Activated CD8-positive, alpha-beta memory T cell treated with anti-CD3 and anti-CD28 coated beads, Interleukin-2, amount 50 U/mL, for 1 hour (primary cell): ENCODE data around the gene LPAR1.

Experiments
- DNase-seq: peaks from one replicate; pipeline ENCODE4 v3.0.0-alpha.2; 2020; ENCODE audit errors: extremely low read depth

The LPAR1 gene

DNA sequence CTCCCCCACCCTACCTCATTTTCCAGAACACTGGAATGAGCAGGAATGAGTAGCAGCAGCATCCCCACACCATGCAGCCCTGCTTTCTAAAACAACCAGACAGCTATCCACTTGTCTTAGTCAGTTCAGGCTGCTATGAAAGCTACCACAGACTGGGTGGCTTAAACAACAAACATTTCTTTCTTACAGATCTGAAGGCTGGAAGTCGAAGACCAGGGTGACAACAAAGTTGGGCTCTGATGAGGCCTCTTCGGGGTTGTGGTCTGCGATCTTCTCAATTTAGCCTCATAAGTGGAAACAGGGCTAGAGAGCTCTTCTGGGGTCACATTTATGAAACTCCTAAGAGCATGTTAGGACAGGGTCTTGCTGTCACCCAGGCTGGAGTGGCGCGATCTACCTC is 38.9 kb downstream of the LPAR1 start:
- DNase-seq, result no peak

GRCh38 chr9:110997847-110998246 is 40.4 kb downstream of the LPAR1 start:
- DNase-seq, result no peak

- DNase-seq, result no peak
Observed at GRCh38 chr9:110996436-110997220, 41.6 kb downstream of the LPAR1 start.

GRCh38 chr9:110995420-110996340 is 42.6 kb downstream of the LPAR1 start:
- DNase-seq, result no peak

- no peak for DNase-seq
Observed at GRCh38 chr9:110994771-110995241, 43.5 kb downstream of the LPAR1 start.

GRCh38 chr9:110990481-110990880 is 47.8 kb downstream of the LPAR1 start:
- DNase-seq, result no peak

- no peak for DNase-seq
Observed at GRCh38 chr9:110986529-110986928, 51.7 kb downstream of the LPAR1 start.

- DNase-seq, result no peak
Observed at GRCh38 chr9:110984890-110985437, 53.3 kb downstream of the LPAR1 start.

DNA sequence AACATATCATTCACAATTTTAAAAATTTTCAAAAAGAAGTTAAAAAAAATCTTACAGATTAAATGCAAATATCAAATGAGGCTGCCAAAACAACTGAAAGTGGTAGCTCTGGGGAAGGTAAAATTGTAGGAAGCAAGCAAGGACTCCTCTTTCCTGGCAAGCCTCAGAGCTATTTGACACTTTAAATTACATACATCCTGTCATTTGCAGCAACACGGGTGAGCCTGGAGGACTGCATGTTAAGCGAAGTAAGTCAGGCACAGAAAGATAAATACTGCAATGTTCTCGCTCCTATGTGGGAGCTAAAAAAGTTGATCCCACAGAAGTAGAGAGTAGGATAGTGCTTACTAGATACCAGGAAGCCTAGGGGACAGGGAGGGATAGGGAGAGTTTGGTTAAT is 58.0 kb downstream of the LPAR1 start:
- no peak for DNase-seq

GRCh38 chr9:110979636-110980035 is 58.6 kb downstream of the LPAR1 start:
- no peak for DNase-seq

- DNase-seq, result no peak
Observed at GRCh38 chr9:110978516-110978915, 59.8 kb downstream of the LPAR1 start.

DNA sequence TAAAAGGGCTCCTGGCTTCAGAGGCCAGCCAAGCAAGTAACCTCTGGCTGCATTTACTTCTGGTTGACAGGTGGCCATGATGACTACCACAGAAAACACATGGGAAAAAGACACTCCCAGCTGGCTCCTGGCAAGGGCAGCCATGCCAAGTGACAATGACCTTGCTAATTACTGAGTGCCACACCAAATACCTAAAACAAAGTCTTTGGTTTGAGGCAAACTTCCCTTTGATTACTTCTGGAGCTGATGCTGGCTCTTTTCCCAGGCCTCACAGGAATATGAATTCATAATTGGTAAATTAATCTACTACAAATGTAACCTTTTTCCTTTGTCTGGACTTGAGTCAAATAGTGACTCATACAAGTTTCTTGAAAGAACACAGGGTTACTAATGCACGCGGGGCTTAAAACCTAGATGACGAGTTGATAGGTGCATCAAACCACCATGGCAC is 61.0 kb downstream of the LPAR1 start:
- no peak for DNase-seq

DNA sequence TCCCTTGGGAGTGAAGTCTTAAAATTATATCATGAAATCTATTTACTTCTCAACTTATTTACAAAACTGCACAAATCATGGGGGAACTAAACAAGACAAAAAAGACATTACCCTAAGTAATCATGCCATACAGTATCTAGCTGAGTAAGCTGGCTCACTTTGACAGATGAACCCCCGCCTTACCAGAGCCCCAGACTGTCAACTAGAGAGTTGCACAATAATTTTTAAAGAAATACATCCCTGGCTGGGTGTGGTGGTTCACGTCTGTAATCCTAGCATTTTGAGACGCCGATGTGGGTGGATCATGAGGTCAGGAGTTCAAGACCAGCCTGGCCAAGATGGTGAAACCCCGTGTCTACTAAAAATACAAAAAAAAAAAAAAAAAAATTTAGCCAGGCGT is 62.3 kb downstream of the LPAR1 start:
- DNase-seq, result no peak

DNA sequence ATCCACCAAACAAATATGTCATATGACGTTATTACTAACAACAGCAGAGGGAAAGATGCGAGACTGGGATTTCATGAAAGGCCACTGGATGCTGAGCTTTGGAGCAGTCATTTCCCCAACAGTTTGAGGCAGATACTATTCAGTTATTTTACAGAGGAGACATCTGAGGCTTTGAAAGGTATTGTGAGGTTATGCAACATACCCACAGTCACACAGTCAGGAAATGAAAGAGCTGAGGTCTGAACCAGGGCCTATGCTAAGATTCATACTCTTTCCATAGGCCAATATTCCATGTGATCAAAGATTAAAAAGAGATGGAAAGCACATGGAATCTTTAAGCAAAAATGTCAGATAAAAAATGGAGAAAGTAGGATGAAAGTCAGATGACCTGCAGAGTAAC is 63.0 kb downstream of the LPAR1 start:
- DNase-seq, result no peak

DNA sequence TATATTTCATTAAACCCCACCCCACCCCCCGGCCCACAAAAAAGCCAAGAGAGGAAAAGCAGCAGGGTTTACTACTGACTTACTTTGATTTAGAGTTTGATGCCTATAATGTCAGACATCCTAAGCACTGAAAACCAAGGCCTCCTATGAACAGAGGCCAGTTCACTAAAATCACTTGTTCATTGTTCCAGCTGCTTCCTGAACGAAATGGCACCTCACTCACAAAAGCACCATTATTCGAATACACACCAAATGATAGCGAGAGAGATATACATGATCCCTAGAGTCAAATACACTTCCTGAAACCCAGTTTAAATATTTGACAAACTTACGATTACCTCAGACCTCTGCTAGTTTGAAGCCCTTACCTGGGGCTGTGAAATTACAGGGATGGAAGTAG is 66.6 kb downstream of the LPAR1 start:
- no peak for DNase-seq

- DNase-seq, result no peak
Observed at GRCh38 chr9:110971234-110971633, 67.0 kb downstream of the LPAR1 start.

DNA sequence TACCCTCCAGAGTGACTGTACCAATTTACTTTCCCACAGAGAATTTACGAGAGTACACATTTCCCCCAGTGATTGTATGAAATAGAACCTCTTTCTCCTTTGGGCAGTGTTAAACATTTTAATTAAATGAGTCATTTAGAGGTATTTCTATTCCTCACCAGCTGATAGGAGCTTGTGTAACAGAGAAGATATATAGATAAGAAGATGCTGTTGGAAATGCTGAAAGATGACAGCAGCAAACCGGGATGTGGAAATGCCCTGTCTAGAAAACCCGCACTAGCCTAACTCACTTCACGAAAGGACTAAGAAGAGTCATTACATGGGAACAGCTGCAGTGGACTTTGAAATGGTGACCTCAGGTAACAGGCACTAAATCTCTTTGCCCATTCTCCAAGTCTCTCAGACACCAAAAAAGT is 68.3 kb downstream of the LPAR1 start:
- no peak for DNase-seq

DNA sequence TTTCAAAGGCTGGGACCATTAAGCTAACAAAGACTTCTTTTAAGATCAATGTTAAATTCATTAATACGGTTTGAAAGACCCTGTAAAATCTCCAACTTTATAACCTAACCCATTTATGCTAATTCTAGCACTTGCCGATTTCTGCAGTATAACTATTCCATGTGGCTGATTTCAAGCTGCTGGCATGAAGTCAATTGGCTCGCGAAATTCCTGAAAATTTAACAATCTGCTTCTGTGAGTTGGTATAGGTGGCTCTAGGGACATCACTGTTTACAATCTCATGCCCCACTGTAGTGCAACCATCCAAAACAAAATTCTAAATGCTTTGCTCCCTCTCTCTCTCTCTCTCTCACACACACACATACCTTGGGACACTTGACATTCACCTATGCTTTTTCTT is 70.2 kb downstream of the LPAR1 start:
- no peak for DNase-seq

DNA sequence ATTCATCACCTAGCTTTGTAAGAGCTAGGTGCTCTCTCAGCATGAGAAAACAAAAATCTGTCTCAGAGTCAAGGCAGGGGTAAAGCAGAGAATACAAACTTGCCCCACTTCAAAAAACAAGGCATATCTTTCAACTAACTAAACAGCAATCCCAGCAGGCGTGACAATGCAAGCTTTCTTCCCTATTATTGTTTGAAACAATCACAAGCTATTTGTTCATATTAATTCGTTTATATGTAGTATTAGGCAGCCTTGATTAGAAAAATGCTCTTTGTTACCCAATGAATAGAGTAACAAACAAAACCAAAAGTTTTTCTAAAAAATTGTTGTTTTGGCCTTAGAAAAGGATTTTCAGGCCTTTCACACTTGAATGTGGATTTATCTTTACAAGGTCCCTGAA is 71.1 kb downstream of the LPAR1 start:
- no peak for DNase-seq

DNA sequence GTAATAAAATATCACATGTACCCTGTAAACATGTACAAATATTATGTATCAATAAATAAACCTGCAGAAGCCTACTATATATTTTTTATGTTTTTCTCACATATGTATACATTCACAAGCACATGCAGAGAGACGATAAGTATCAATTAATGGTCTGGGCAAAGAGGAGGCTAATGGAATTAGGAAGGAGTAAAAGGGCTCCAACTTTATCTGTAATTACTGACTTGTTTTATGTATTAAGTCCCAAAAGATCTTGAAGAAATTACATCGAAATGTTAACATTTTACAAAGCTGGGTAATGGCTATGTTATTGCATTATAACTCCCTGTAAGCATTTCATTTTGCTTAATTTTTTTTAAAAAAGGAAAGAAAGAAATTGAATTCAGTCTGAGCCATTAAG is 78.0 kb downstream of the LPAR1 start:
- DNase-seq, result no peak

- no peak for DNase-seq
Observed at GRCh38 chr9:110958847-110959246, 79.4 kb downstream of the LPAR1 start.

GRCh38 chr9:110954822-110955291 is 83.4 kb downstream of the LPAR1 start:
- DNase-seq, result no peak

DNA sequence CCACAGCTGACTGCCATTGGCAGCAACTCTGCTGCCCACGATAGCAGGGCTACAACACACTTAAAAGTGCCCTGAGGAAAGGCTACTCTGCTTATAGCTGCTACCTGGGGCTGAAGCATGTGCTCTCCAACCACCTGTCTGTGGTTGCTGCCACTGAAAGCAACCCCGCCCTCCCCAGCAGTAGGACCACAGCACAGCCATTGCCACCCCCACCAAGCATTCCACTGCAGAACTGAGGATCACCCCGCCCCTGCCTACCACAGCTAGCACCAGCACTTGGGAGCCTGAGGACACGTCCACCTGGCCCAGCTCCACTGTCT is 85.8 kb downstream of the LPAR1 start:
- DNase-seq, result no peak
